Activated T-helper 2 cell treated with anti-CD3 and anti-CD28 coated beads, Interferon-gamma antibody, Interleukin-2, Interleukin-4, amounts not matched to agents 10 μg/mL and 5 μg/mL and 100 μg/mL, durations not matched to agents 14 hours and 24 hours and 36 hours (primary cell): ENCODE data around the gene ZNHIT6. TPM values are rescaled to one million over a fixed set of nuclear protein-coding genes. Genes with fewer than 3 reads are reported as not detected.

ENCODE experiments used
- DNase-seq: peaks from one replicate; pipeline ENCODE4 v3.0.0; 2021; ENCODE audit warnings: low spot score
- H3K27ac Mint-ChIP-seq: one replicate; pipeline ENCODE4 v1.8.0; 2021; ENCODE audit warnings: mixed read lengths
- H3K27me3 Mint-ChIP-seq: one replicate; pipeline ENCODE4 v1.8.0; 2021; ENCODE audit warnings: low read depth, mixed read lengths
- H3K36me3 Mint-ChIP-seq: one replicate; pipeline ENCODE4 v1.8.0; 2021; ENCODE audit warnings: low read depth, mixed read lengths
- H3K4me1 Mint-ChIP-seq: one replicate; pipeline ENCODE4 v1.8.0; 2021; ENCODE audit warnings: low read depth, mixed read lengths
- H3K4me3 Mint-ChIP-seq: one replicate; pipeline ENCODE4 v1.8.0; 2021; ENCODE audit warnings: low read depth, mild to moderate bottlenecking, moderate library complexity, mixed read lengths
- H3K9me3 Mint-ChIP-seq: one replicate; pipeline ENCODE4 v1.8.0; 2021; ENCODE audit warnings: mixed read lengths
- intact Hi-C: fragments of 100-400 bp; cut with micrococcal nuclease; formaldehyde crosslinking; loops from one replicate; pipeline ENCODE4 v1.15.1; 2023
- total RNA-seq: library from RNA; stranded (reverse); gene quantifications from 2 replicates; pipeline ENCODE4 v1.2.3, GENCODE V29; 2022

The ZNHIT6 gene
- total RNA-seq, 1 donor from 2014 or later, result 21.8 TPM

- Mint-ChIP-seq H3K36me3 (no peaks in the 10 kb centered on the region), H3K4me1 (no peaks in the 10 kb centered on the region), H3K27me3 (peaks cover 1% of the 10 kb centered on the region), H3K27ac (no peak overlapping the region), H3K9me3 (no peaks in the 10 kb centered on the region), H3K4me3 (no peak overlapping the region)
- DNase-seq, result no peak
- intact Hi-C loops, result no loop called here
Observed at GRCh38 chr1:85608851-85609250, 99.4 kb downstream of the ZNHIT6 start.

- Mint-ChIP-seq H3K36me3 (no peaks in the 10 kb centered on the region), H3K4me3 (no peak overlapping the region), H3K4me1 (no peaks in the 10 kb centered on the region), H3K9me3 (no peaks in the 10 kb centered on the region), H3K27ac (no peak overlapping the region), H3K27me3 (no peaks in the 10 kb centered on the region)
- intact Hi-C loops, result no loop called here
- no peak for DNase-seq
Observed at GRCh38 chr1:85607921-85608265, 100.3 kb downstream of the ZNHIT6 start.

GRCh38 chr1:85607126-85607920, 100.9 kb downstream of the ZNHIT6 start:
- Mint-ChIP-seq H3K4me3 (no peak overlapping the region), H3K36me3 (no peaks in the 10 kb centered on the region), H3K27ac (no peak overlapping the region), H3K27me3 (no peaks in the 10 kb centered on the region), H3K4me1 (no peaks in the 10 kb centered on the region), H3K9me3 (no peaks in the 10 kb centered on the region)
- DNase-seq, result no peak
- intact Hi-C loops, result no loop called here

- intact Hi-C loops, result no loop called here
- H3K27me3 Mint-ChIP-seq, result no peaks in the 10 kb centered on the region
- no peak for DNase-seq
- H3K9me3 Mint-ChIP-seq, result no peaks in the 10 kb centered on the region
- H3K4me3 Mint-ChIP-seq, result no peak overlapping the region
- H3K36me3 Mint-ChIP-seq, result no peaks in the 10 kb centered on the region
- H3K4me1 Mint-ChIP-seq, result no peaks in the 10 kb centered on the region
- no peak overlapping the region for H3K27ac Mint-ChIP-seq
Observed at GRCh38 chr1:85606414-85606800, 101.8 kb downstream of the ZNHIT6 start.

GRCh38 chr1:85605484-85606413, 102.5 kb downstream of the ZNHIT6 start:
- Mint-ChIP-seq H3K27ac (no peak overlapping the region), H3K27me3 (no peaks in the 10 kb centered on the region), H3K4me3 (no peak overlapping the region), H3K36me3 (no peaks in the 10 kb centered on the region), H3K4me1 (no peaks in the 10 kb centered on the region), H3K9me3 (no peaks in the 10 kb centered on the region)
- no peak for DNase-seq
- intact Hi-C loops, result no loop called here

- Mint-ChIP-seq H3K9me3 (peaks cover 5% of the 10 kb centered on the region), H3K4me3 (no peak overlapping the region), H3K27ac (no peak overlapping the region), H3K36me3 (no peaks in the 10 kb centered on the region), H3K4me1 (no peaks in the 10 kb centered on the region), H3K27me3 (no peaks in the 10 kb centered on the region)
- intact Hi-C loops, result no loop called here
- DNase-seq, result no peak
Observed at GRCh38 chr1:85604298-85604997, 103.8 kb downstream of the ZNHIT6 start.

GRCh38 chr1:85603086-85603880, 105.0 kb downstream of the ZNHIT6 start:
- intact Hi-C loops, result no loop called here
- peaks cover 5% of the 10 kb centered on the region for H3K9me3 Mint-ChIP-seq
- H3K4me3 Mint-ChIP-seq, result no peak overlapping the region
- no peak for DNase-seq
- no peaks in the 10 kb centered on the region for H3K27me3 Mint-ChIP-seq
- H3K27ac Mint-ChIP-seq, result no peak overlapping the region
- H3K36me3 Mint-ChIP-seq, result no peaks in the 10 kb centered on the region
- no peaks in the 10 kb centered on the region for H3K4me1 Mint-ChIP-seq

GRCh38 chr1:85602571-85602970, 105.7 kb downstream of the ZNHIT6 start:
- no peaks in the 10 kb centered on the region for H3K4me1 Mint-ChIP-seq
- no peaks in the 10 kb centered on the region for H3K27me3 Mint-ChIP-seq
- no peaks in the 10 kb centered on the region for H3K36me3 Mint-ChIP-seq
- H3K9me3 Mint-ChIP-seq, result peaks cover 5% of the 10 kb centered on the region
- DNase-seq, result no peak
- intact Hi-C loops, result no loop called here
- no peak overlapping the region for H3K27ac Mint-ChIP-seq
- no peak overlapping the region for H3K4me3 Mint-ChIP-seq

GRCh38 chr1:85601901-85602300, 106.3 kb downstream of the ZNHIT6 start:
- H3K36me3 Mint-ChIP-seq, result no peaks in the 10 kb centered on the region
- H3K27me3 Mint-ChIP-seq, result no peaks in the 10 kb centered on the region
- no peak overlapping the region for H3K27ac Mint-ChIP-seq
- intact Hi-C loops, result no loop called here
- H3K4me3 Mint-ChIP-seq, result no peak overlapping the region
- peaks cover 5% of the 10 kb centered on the region for H3K9me3 Mint-ChIP-seq
- no peaks in the 10 kb centered on the region for H3K4me1 Mint-ChIP-seq
- no peak for DNase-seq

- no peaks in the 10 kb centered on the region for H3K36me3 Mint-ChIP-seq
- H3K27ac Mint-ChIP-seq, result no peak overlapping the region
- no peak overlapping the region for H3K4me3 Mint-ChIP-seq
- H3K27me3 Mint-ChIP-seq, result no peaks in the 10 kb centered on the region
- H3K9me3 Mint-ChIP-seq, result peaks cover 5% of the 10 kb centered on the region
- intact Hi-C loops, result no loop called here
- no peak for DNase-seq
- H3K4me1 Mint-ChIP-seq, result no peaks in the 10 kb centered on the region
Observed at GRCh38 chr1:85599681-85600080, 108.6 kb downstream of the ZNHIT6 start.
